Measurements from ENCODE around the gene ALKBH3. TPM values are rescaled to one million over a fixed set of nuclear protein-coding genes. Genes with fewer than 3 reads are reported as not detected.

The ALKBH3 gene
- total RNA-seq, 1 donor from 2014 or later = 17.5 TPM

GRCh38 chr11:43951231-43951630 lies 70.6 kb downstream of the ALKBH3 start:
- DNase-seq (no peak), ATAC-seq (no peak)
- intact Hi-C loops (cut with micrococcal nuclease) = no loop called here

- DNase-seq = no peak
- intact Hi-C loops (cut with micrococcal nuclease) = no loop called here
- ATAC-seq = no peak
Measured at GRCh38 chr11:43952020-43952400, 71.4 kb downstream of the ALKBH3 start.

- ATAC-seq (no peak), DNase-seq (no peak)
- intact Hi-C loops (cut with micrococcal nuclease) = no loop called here
Measured at GRCh38 chr11:43952401-43953342, 72.0 kb downstream of the ALKBH3 start.

- DNase-seq (no peak), ATAC-seq (no peak)
- intact Hi-C loops (cut with micrococcal nuclease) = no loop called here
Measured at GRCh38 chr11:43953521-43953920, 72.9 kb downstream of the ALKBH3 start.

GRCh38 chr11:43954241-43954640 lies 73.6 kb downstream of the ALKBH3 start:
- intact Hi-C loops (cut with micrococcal nuclease) = no loop called here
- ATAC-seq (no peak), DNase-seq (no peak)

- DNase-seq = no peak
- intact Hi-C loops (cut with micrococcal nuclease) = no loop called here
- ATAC-seq = peak; percentile 30
Measured at GRCh38 chr11:43955381-43956118, 74.9 kb downstream of the ALKBH3 start.

- no peak for DNase-seq
- intact Hi-C loops (cut with micrococcal nuclease) = no loop called here
- no peak for ATAC-seq
Measured at GRCh38 chr11:43957571-43957970, 76.9 kb downstream of the ALKBH3 start.

- DNase-seq (no peak), ATAC-seq (no peak)
- intact Hi-C loops (cut with micrococcal nuclease) = no loop called here
Measured at GRCh38 chr11:43959321-43959995, 78.8 kb downstream of the ALKBH3 start.

GRCh38 chr11:43962383-43963278 lies 82.0 kb downstream of the ALKBH3 start:
- intact Hi-C loops (cut with micrococcal nuclease) = no loop called here
- no peak for ATAC-seq
- DNase-seq = no peak

GRCh38 chr11:43963279-43963620 lies 82.6 kb downstream of the ALKBH3 start:
- ATAC-seq (no peak), DNase-seq (no peak)
- intact Hi-C loops (cut with micrococcal nuclease) = no loop called here

GRCh38 chr11:43967661-43968060 lies 87.0 kb downstream of the ALKBH3 start:
- ATAC-seq = no peak
- intact Hi-C loops (cut with micrococcal nuclease) = no loop called here
- DNase-seq = no peak

GRCh38 chr11:43968719-43969118 lies 88.1 kb downstream of the ALKBH3 start:
- DNase-seq (no peak), ATAC-seq (no peak)
- intact Hi-C loops (cut with micrococcal nuclease) = no loop called here

- intact Hi-C loops (cut with micrococcal nuclease) = no loop called here
- DNase-seq (peak; percentile 66), ATAC-seq (peak; percentile 85)
Measured at GRCh38 chr11:43969543-43969942, 88.9 kb downstream of the ALKBH3 start.

Other genes starting within 250 kb of the ALKBH3 start
- 67.8 TPM for gene HSD17B12, start 200.1 kb upstream of the ALKBH3 start, total RNA-seq
- 16.1 TPM for gene C11orf96, start 61.8 kb downstream of the ALKBH3 start, total RNA-seq
- gene ACCSL, start 167.2 kb downstream of the ALKBH3 start, total RNA-seq = not detected
- gene ACCS, start 185.4 kb downstream of the ALKBH3 start, total RNA-seq = 8.2 TPM
- 27.2 TPM for gene EXT2, start 214.8 kb downstream of the ALKBH3 start, total RNA-seq